ENCODE data around the gene PET100. TPM values are rescaled to one million over a fixed set of nuclear protein-coding genes. Genes with fewer than 3 reads are reported as not detected.

Gene PET100
- total and polyA plus RNA-seq, 12 donors, result 99.1 to 1,041 (median 150) TPM

DNA sequence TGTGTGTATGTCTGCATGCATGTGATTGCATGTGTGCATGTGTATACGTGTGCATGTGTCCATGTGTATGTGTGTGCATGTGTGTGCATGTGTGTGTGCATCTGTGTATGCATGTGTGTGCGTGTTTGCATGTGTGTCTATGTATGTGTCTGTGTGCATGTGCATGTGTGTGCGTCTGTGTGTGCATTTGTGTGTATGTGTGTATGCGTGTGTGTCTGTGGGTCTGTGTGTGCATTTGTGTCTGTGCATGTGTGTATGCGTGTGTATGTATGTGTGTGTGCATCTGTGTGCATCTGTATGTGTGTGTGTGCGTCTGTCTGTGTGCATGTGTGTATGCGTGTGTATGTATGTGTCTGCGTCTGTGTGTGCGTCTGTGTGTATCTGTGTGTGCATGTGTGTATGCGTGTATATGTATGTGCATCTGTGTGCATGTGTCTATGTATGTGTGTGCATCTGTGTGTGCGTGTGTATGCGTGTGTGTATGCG lies 10.3 kb downstream of the PET100 start:
- no peak overlapping the region for H3K4me3 ChIP-seq
- intact Hi-C loops (cut with DNase I), result no loop called here
- H3K9me3 ChIP-seq, result no peaks in the 10 kb centered on the region
- no peak overlapping the region for H3K27ac ChIP-seq
- no peak for TF ChIP-seq CTCF (IDR thresholded peaks at IDR 0.05)
- peaks cover 0 to 26% (median 3%) of the 10 kb centered on the region in 9 donors for H3K4me1 ChIP-seq
- ATAC-seq (no peak), DNase-seq (no peak)
- H3K27me3 ChIP-seq, result peaks cover 4 to 42% (median 27%) of the 10 kb centered on the region in 7 donors
- 96 to 97% methylated on average over 13 of the region's 13 CpGs for WGBS, 2 donors
- H3K36me3 ChIP-seq, result peaks cover 0 to 20% (median 0%) of the 10 kb centered on the region in 9 donors

- Histone ChIP-seq H3K27me3 (peaks cover 4 to 42% (median 27%) of the 10 kb centered on the region in 7 donors), H3K4me3 (no peak overlapping the region), H3K36me3 (peaks cover 0 to 20% (median 0%) of the 10 kb centered on the region in 9 donors), H3K9me3 (no peaks in the 10 kb centered on the region), H3K4me1 (peaks cover 0 to 26% (median under 1%) of the 10 kb centered on the region in 9 donors), H3K27ac (no peak overlapping the region)
- 86 to 95% methylated on average over 11 of the region's 11 CpGs for WGBS, 2 donors
- DNase-seq, result no peak
- intact Hi-C loops (cut with DNase I), result no loop called here
- no peak for TF ChIP-seq CTCF (IDR thresholded peaks at IDR 0.05)
- no peak for ATAC-seq
Observed at GRCh38 chr19:7640803-7641202, 11.2 kb downstream of the PET100 start.

DNA sequence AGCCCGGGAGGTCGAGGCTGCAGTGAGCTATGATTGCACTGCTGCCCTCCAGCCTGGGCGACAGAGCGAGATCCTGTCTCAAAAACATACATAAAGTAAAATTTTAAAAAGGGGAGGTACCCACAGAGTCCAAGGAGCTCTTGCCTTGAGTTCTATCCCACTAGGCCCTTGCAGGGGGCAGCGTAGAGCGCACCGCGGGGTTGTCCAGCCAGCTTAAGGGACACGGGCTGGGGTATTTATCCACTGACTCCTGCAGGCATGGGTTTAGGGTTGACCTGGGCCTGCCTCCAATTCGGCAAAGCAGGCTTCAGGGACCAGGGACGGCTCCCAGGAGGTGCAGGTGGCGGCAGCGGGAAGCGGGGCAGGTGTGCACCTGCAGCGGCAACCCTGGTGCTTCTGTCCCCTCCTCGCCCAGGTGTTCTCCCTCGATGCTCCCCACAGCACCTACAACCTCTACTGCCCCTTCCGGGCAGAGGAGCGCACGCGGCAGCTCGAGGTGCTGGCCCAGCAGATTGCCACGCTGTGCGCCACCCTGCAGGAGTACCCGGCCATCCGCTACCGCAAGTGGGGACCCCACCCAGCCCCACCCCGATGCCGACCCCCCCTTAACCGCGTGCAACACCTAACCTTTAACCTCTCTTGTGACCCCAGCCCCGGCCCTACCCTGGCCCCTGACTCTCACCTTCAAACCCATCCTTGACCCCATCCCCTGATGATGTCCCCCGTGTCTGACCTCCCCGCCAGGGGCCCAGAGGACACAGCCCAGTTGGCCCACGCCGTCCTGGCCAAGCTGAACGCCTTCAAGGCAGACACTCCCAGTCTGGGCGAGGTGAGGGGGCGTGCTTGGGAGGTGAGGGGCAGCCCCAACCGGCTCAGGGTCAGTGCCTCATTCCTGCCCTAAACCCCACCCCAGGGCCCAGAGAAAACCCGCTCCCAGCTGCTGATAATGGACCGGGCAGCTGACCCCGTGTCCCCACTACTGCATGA lies 12.0 kb downstream of the PET100 start:
- Histone ChIP-seq H3K27ac (no peak overlapping the region), H3K9me3 (no peaks in the 10 kb centered on the region), H3K4me1 (peaks cover 0 to 18% (median 0%) of the 10 kb centered on the region in 9 donors), H3K4me3 (no peak overlapping the region), H3K36me3 (peaks cover 0 to 26% (median 0%) of the 10 kb centered on the region in 9 donors), H3K27me3 (peaks cover 4 to 39% (median 29%) of the 10 kb centered on the region in 7 donors)
- intact Hi-C loops (cut with DNase I), result no loop called here
- WGBS, 2 donors, result 82 to 87% methylated on average over 43 of the region's 43 CpGs
- DNase-seq (no peak), ATAC-seq (no peak)
- no peak for TF ChIP-seq CTCF (IDR thresholded peaks at IDR 0.05)

DNA sequence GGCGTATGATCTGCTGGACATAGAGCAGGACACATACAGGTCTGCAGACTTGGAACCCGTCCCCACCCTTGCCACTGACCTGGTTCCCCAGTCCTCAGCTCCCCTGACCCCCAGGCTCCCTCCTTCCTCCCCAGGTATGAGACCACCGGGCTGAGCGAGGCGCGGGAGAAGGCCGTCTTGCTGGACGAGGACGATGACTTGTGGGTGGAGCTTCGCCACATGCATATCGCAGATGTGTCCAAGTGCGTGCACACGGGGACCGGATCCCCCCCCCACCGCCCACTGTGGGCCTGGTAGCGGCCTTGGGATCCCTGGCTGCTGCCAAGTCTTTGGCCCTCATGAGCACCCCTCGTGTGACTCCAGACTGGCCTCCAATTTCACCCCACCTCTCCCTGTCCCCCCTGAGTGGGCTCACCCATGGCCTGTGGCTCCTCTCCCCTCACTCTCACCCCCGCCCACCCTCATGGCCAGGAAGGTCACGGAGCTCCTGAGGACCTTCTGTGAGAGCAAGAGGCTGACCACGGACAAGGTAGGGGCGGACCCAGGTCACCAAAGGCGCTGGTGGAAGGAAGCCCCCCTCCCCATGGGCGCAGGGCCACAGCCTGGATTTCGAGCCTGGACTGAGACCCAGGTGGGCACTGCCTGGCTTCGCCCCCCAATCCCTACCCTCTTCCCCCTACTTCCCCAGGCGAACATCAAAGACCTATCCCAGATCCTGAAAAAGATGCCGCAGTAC lies 12.9 kb downstream of the PET100 start:
- no peak for DNase-seq
- no peak overlapping the region for H3K4me3 ChIP-seq
- peaks cover 0 to 33% (median 0%) of the 10 kb centered on the region in 9 donors for H3K36me3 ChIP-seq
- peaks cover 4 to 39% (median 25%) of the 10 kb centered on the region in 7 donors for H3K27me3 ChIP-seq
- intact Hi-C loops (cut with DNase I), result no loop called here
- H3K27ac ChIP-seq, result no peak overlapping the region
- WGBS, 2 donors, result 89 to 90% methylated on average over 27 of the region's 27 CpGs
- H3K4me1 ChIP-seq, result peaks cover 0 to 16% (median 0%) of the 10 kb centered on the region in 9 donors
- H3K9me3 ChIP-seq, result no peaks in the 10 kb centered on the region
- ATAC-seq, result no peak
- TF ChIP-seq CTCF (IDR thresholded peaks at IDR 0.05), result no peak

All from heart right ventricle (tissue), 16 donors.